GM06990 (cell line): ENCODE results near the gene SLC19A3.

Source experiments
- DNase-seq: peaks from one replicate; pipeline ENCODE4 v3.0.0-alpha.2; 2011; ENCODE audit not compliant: insufficient read length; ENCODE audit errors: extremely low read depth
- H3K27me3 ChIP-seq: replicated peaks from 2 replicates; pipeline ENCODE4 v1.6.0; 2011; ENCODE audit warnings: low read length; ENCODE audit not compliant: control insufficient read depth, insufficient read depth
- H3K36me3 ChIP-seq: 2 replicates; pipeline ENCODE4 v1.5.1; 2011; ENCODE audit warnings: low read length; ENCODE audit not compliant: control insufficient read depth, insufficient read depth
- H3K4me3 ChIP-seq: replicated peaks from 2 replicates; pipeline ENCODE4 v1.5.1; 2011; ENCODE audit warnings: low read depth, mild to moderate bottlenecking, control low read depth, low read length
- TF ChIP-seq, protein P1 (sequence below): IDR thresholded peaks from 2 replicates; pipeline ENCODE4 v1.5.1; 2011; ENCODE audit warnings: low read length, control low read depth, mild to moderate bottlenecking, inconsistent platforms; ENCODE audit not compliant: insufficient read depth, poor library complexity, severe bottlenecking

The SLC19A3 gene

DNA sequence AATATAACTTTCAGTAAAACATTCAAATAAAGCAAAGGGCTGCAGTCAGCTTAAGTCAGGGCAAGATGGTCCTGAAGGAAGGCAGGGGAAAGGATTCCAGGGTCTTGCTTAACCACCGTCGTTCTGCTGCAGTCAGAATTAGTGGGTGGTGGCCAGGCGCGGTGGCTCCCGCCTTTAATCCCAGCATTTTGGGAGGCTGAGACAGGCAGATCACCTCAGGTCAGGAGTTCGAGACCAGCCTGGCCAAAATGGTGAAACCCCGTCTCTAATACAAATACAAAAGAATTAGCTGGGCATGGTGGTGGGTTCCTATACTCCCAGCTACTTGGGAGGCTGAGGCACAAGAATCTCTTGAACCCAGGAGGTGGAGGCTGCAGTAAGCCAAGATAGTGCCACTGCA is 6.8 kb downstream of the SLC19A3 start:
- TF ChIP-seq, protein P1, sequence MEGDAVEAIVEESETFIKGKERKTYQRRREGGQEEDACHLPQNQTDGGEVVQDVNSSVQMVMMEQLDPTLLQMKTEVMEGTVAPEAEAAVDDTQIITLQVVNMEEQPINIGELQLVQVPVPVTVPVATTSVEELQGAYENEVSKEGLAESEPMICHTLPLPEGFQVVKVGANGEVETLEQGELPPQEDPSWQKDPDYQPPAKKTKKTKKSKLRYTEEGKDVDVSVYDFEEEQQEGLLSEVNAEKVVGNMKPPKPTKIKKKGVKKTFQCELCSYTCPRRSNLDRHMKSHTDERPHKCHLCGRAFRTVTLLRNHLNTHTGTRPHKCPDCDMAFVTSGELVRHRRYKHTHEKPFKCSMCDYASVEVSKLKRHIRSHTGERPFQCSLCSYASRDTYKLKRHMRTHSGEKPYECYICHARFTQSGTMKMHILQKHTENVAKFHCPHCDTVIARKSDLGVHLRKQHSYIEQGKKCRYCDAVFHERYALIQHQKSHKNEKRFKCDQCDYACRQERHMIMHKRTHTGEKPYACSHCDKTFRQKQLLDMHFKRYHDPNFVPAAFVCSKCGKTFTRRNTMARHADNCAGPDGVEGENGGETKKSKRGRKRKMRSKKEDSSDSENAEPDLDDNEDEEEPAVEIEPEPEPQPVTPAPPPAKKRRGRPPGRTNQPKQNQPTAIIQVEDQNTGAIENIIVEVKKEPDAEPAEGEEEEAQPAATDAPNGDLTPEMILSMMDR, result no peak
- Histone ChIP-seq H3K4me3 (no peak overlapping the region), H3K36me3 (no peaks in the 10 kb centered on the region), H3K27me3 (no peaks in the 10 kb centered on the region)
- DNase-seq, result no peak

DNA sequence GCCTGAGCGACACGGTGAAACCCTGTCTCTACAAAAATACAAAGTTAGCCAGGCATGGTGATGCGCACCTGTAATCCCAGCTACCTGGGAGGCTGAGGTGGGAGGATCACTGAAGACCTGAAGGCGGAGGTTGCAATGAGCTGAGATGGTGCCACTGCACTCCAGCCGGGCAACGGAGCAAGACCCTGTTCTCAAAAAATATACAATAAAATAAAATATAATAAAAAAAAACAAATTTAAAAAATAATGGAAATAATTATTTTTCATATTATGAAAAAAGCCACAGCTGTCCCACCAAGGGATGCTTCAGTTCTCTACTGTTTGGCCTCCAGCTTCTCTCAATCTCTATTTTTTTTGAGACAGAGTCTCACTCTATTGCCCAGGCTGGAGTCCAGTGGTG is 10.4 kb downstream of the SLC19A3 start:
- Histone ChIP-seq H3K27me3 (no peaks in the 10 kb centered on the region), H3K36me3 (no peaks in the 10 kb centered on the region), H3K4me3 (no peak overlapping the region)
- DNase-seq, result no peak
- TF ChIP-seq, protein P1, result no peak

DNA sequence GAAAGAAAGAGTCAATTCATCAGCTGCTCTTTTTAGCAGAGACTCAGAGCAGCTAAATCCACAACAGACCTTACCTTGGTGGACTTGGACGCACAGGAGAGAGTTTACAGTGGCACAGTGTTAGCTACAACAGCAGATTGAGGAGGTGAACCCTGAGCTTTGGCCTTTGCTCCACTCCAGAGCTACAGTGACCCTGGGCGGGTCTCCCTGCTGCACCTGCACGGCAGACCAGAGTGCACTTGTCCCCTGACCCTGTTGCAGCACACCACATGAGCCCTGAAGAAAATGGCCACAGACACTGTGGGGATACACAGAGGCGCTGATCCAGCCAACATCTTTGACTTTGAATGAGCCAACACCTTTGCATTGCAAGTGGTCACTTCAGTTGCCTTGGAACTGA is 11.0 kb downstream of the SLC19A3 start:
- DNase-seq, result no peak
- Histone ChIP-seq H3K27me3 (no peaks in the 10 kb centered on the region), H3K4me3 (no peak overlapping the region), H3K36me3 (no peaks in the 10 kb centered on the region)
- TF ChIP-seq, protein P1, result no peak

DNA sequence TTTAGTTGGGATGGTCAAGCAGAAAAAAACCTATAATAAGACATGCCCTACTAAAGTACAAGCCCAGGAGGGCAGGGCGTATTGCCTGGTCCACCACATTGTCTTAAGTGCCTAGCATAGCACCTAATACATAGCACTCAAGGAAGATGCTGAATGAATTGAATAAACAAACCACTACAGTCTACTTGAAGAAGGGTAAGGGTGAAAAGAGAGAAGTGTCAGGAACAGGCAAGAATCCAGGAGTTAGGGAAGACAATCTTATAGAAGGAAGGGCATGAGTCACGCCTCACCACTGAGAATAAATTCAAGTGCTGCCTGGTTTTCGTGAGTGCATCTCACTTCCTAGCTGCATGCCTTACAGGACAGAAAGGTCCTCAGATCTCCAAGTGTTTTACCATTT is 13.9 kb downstream of the SLC19A3 start:
- Histone ChIP-seq H3K27me3 (no peaks in the 10 kb centered on the region), H3K36me3 (no peaks in the 10 kb centered on the region), H3K4me3 (no peak overlapping the region)
- DNase-seq, result no peak
- TF ChIP-seq, protein P1, result no peak

DNA sequence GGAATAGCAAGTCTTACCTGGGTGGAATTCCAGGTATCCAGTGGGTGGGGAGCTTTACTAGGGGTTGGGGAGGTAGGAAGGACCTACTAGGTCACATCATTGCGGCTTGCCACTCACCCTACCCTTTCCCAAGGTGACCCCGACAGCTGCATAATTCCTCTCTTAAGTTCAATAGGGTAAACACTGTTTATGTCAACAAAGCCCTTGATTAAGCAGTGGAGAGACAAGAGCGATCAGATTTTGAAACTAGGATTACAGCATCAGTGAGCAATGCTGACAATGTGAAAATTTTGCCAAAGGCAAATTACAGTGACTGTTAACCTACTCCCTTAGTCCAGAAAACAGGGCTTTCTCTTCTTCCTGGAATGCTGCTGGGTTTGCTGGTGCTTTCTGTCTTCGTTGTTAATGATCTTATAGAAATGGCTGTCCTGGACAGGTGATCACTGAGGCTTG is 14.5 kb downstream of the SLC19A3 start:
- Histone ChIP-seq H3K27me3 (no peaks in the 10 kb centered on the region), H3K36me3 (no peaks in the 10 kb centered on the region), H3K4me3 (no peak overlapping the region)
- no peak for DNase-seq
- TF ChIP-seq, protein P1, result no peak

DNA sequence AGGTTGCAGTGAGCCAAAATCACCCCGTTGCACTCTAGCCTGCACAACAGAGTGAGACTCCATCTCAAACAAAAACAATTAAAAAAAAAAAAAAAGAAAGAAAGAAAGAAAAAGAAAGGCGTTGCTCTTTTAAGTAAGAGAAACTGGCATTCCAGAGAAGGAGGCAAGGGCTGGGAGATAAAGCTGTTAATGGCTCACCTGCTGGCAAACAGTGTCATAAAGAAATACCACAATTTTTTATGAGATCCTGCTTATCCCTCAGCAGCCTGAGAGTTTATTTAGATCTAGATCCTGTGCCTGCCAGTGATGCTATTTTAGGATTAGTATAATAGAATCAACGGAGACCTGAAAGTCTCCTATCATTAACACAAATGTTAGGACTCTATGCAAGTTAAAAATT is 16.3 kb downstream of the SLC19A3 start:
- TF ChIP-seq, protein P1, result no peak
- H3K36me3 ChIP-seq, result no peaks in the 10 kb centered on the region
- no peaks in the 10 kb centered on the region for H3K27me3 ChIP-seq
- no peak for DNase-seq
- H3K4me3 ChIP-seq, result no peak overlapping the region
